GM23338 (cell line): Measurements from ENCODE around the gene CSTB.
A peak's percentile ranks its signal among the peaks of the same experiment; 100 is the strongest.

Experiments used
- CREB1 ChIP-seq: fragments of 250-450 bp; sonication (Bioruptor Pico); IDR thresholded peaks from 2 replicates; pipeline ENCODE4 v1.5.0; 2020; ENCODE audit warnings: low read depth, mild to moderate bottlenecking, moderate library complexity
- TF ChIP-seq, protein P1 (sequence below), 2 experiments: fragments of 200-600 bp in 1 of 2; sonication (generic) in 1 of 2; conservative IDR thresholded peaks; 2 replicates each; pipeline versions ENCODE4 v1.5.1 to v1.6.1; 2016 to 2017; ENCODE audit warnings: antibody characterized with exemption in 2 of 2, low read depth in 2 of 2, mild to moderate bottlenecking in 2 of 2, moderate library complexity in 1 of 2

DNA sequence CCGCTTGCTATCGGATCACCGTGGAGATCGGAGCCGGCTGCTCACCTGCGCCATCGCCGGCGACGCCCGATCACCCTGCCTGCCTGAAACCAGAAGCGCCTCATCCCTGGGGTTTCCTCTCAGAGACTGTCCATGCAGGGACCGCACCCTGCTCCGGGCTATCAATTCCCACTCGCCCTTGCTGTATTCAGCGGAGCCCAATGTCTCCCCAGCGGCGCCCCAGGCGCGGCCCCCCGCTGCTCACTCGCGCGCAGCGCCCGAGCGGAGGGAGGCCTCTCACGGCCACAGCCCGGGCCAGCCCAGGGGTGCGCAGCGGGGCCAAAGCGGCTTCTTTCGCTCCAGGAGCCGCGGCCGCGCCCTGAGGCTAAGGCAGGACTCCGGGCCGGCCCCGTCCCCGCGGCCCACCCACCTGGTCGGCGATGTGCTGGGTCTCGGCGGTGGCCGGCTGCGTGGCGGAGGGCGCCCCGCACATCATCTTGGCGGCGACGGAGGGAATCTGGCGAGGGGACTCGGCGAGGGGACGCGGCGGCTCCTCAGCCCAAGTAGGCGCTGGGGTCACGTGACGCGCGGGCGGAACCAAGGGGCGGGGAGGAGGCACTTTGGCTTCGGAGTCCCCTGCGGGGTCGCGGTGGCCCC lies at the start of gene CSTB:
- 0 out of 2 replicates have a peak, but pooled peaks have one; percentile 33 for TF ChIP-seq CREB1 (CRISPR knock-in tag)
- TF ChIP-seq, protein P1, sequence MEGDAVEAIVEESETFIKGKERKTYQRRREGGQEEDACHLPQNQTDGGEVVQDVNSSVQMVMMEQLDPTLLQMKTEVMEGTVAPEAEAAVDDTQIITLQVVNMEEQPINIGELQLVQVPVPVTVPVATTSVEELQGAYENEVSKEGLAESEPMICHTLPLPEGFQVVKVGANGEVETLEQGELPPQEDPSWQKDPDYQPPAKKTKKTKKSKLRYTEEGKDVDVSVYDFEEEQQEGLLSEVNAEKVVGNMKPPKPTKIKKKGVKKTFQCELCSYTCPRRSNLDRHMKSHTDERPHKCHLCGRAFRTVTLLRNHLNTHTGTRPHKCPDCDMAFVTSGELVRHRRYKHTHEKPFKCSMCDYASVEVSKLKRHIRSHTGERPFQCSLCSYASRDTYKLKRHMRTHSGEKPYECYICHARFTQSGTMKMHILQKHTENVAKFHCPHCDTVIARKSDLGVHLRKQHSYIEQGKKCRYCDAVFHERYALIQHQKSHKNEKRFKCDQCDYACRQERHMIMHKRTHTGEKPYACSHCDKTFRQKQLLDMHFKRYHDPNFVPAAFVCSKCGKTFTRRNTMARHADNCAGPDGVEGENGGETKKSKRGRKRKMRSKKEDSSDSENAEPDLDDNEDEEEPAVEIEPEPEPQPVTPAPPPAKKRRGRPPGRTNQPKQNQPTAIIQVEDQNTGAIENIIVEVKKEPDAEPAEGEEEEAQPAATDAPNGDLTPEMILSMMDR (conservative IDR thresholded peaks at IDR 0.05; ENCODE audit: low read depth in 2 of 2), result peak in 1 of 2 experiments; percentile 13; a peak in 1 of 4 replicates
